ENCODE measurements around the gene DACT2.
A peak's percentile ranks its signal among the peaks of the same experiment; 100 is the strongest.
"Not testable (repeated sequence)": the region's sequence is repeated elsewhere in the genome, so short reads cannot be mapped to it uniquely, and the experiment has no call there.

The DACT2 gene

DNA sequence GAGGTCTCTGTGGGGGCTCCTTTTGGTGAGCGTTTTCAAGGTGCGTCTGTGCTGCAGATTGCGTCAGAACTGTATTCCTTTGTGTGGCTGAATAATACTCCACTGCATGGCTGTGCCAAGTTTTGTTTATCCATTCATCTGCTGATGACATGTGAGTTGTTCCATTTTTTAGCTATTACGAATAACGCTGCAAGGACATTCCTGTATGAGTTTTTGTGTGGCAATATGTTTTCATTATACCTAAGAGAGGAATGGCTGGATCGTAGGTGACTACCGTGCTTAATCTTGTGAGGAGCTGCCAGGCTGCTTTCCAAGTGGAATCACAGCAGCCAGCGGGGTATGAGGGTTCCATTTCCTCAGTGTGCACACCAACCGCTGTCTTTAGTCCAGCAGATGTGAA, 1.1 kb upstream of the DACT2 start:
- no peak for DNase-seq

DNA sequence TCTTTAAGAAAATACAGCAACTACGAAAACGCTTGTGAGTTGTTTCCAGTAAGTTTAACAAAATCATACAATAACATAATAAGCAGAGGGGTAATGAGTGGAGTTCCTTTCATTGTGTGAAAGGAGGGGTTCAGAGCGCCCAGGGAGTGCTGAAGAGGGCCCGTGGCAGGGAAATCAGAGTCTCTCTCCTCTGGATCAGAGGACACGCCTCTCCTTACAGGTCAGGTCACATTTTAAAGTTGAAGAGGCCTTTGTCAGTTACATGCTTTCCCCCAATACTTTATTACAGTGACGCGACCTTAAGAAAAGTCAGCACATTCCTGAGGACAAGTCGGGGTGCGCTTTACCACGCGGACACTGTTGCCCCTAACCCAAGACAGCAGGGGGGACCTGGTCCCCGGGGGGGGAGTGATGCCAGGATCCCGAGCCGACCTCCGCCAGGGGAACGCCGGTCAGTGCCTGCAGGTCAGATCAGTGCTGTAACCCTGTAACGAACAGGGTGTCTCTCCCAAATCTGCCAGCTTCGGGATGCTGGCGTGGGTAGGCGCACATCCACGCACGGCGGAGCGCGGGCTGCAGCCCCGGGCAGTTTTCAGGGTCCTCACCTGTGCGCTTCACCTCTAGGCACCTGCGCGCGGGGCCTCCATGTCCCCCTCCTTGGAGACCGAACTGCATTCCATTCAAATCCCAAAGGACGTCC, 848 bp downstream of the DACT2 start:
- DNase-seq: peak; percentile 51

- no peak for DNase-seq
Observed at GRCh38 chr6:168318090-168318489, 1.5 kb downstream of the DACT2 start.

DNA sequence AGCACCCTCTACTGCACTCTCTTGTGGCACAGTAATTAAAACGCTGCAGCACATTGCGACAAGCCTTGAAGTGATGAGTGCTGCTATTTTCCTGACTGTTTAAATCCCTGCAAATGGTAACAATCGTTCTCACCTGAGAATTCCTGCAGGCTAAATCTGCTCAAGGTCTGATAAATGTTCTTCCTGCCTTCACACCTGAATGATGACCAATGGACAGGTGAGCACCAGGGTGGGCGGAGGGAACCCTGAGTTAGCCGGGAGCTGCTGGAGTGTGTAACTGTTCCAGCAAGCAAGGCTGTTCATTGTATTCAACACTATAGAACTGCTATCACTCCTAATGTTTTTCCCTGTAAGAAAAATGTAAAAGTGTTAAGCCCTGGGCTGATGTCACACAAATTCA, 4.0 kb downstream of the DACT2 start:
- DNase-seq: no peak

GRCh38 chr6:168314948-168315347, 4.6 kb downstream of the DACT2 start:
- peak; percentile 66 for DNase-seq

DNA sequence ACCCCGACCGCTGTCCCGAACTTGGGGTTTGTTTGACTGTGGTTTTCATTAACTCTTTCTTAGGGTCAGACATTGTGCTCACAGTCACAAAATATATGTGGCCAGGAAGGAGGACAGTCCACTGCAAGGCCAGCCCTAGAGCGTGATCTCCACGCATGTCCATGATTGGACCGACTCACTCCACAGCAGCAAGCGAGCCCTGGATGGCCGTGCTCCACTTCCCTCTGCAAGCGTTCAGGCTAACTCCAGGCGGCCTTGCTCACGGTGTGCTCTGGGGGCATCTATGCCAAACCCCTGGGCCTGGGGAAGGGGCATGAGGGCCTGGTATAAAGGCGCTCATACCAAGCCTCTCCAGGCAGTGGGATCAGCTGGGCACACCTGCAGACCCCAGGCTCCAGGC, 5.6 kb downstream of the DACT2 start:
- DNase-seq: no peak

DNA sequence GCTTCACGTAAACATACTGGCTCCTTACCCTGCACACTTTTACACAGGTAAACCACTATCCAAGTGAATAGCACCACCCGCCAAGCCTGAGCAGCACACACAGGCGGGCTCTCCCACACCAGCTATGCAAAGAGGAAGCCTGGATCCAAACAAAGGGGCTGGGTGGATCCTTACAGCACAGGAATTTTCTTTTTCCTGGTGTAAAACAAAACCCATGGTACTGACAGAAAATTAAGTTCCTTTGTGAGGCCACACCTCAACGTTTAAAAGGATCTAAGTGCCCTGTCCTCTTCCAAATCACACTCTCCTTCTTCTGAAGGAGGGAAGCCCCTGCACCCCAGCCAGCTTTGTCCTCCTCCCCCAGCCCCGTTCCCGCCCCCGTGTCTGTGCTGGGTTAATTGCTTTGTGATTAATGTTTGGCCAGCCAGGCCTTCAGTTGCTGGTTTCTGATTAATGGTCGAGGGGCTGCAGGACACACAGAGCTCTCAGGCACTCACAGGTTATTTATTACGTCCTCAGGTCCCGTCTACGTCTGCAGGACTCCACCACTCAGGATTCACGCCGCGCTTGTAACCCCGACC, 6.1 kb downstream of the DACT2 start:
- DNase-seq: peak; percentile 47

- not testable (repeated sequence) for DNase-seq
Observed at GRCh38 chr6:168312125-168312507, 7.5 kb downstream of the DACT2 start.

DNA sequence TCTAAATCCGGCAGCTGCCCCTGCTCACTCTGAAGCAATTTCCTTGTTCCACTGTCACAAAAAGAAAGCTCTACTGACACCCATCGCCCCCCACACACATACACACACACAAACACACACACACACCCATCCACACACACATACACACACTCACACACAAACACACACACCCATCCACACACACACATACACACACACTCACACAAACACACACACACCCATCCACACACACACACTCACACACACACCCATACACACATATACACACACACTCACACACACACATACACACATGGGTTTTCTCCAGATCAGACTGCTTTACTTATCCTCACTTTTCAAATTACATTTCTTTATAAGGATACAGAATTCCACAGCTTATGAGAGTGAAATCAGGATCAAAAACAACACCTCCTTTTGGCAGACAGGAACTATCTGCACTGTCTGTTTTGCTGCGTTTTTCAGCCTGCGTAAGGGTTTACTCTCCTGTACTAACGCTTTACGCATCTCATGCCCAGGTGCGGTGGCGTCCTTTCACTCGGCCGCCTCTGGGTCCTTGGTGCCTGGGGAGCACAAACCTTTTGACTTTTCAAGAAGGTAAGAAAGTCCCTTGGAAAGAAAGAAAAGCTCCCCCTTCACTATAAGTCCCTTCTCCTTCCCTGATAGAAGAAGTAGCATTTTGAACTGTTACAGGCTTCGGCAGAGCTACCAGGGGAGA, 8.0 kb downstream of the DACT2 start:
- no peak for DNase-seq

DNA sequence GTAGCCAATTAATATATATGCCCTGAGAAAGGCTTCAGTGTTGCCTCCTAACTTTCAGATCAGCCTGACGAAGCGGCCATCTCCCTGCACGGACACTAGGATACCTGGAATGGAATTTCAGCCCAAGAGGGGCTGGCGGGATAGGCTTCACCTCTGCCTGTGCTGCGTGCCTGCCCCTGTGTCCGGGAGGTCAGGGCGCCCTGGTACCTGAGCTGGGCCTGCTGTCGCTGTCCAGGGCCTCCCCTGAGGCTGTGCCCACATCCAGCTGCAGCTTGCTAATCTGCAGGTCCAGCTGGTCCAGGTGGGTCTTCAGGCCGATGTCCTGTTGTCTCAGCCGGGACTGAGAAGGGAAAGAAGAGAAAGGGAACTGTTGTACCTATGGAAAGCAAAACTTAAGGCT, 8.6 kb downstream of the DACT2 start:
- DNase-seq: no peak

- DNase-seq: no peak
Observed at GRCh38 chr6:168310403-168310802, 9.2 kb downstream of the DACT2 start.

DNA sequence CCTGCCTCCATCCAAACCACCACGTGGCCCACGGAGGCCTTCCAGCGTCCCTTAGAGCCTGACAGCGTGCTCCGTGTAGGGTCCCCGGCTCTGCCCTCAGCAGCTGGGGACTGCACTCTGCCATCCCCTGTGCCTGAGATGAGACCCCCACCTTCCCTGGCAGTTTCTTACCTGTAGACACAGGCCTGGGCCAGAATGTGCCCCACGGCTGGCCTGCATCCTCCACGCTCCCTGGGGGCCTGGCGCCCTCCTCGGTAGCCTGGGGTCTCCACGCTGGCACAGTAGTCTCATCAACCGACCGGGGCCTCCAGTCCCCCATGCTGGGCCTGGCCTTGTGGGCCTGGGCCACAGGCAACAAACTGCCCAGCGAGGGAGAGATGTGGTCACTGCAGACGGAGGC, 9.6 kb downstream of the DACT2 start:
- DNase-seq: no peak

DNA sequence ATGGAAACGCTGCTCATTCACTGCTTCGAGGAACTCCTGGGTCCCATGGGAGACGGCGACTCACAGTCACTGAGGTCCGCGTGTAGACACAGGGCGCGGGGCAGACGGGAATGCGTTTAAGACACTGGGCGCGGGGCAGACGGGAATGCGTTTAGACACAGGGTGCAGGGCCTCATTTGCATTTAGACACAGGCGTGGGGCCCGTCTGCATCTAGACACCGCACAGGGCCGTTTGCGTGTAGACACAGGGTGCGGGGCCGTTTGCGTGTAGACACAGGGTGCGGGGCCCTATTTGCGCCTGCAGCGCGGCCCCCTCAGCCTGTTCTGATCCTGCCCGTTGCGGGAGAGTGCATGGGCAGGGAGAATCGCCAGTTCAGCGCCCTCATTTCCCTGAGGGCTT, 10.4 kb downstream of the DACT2 start:
- no peak for DNase-seq

DNA sequence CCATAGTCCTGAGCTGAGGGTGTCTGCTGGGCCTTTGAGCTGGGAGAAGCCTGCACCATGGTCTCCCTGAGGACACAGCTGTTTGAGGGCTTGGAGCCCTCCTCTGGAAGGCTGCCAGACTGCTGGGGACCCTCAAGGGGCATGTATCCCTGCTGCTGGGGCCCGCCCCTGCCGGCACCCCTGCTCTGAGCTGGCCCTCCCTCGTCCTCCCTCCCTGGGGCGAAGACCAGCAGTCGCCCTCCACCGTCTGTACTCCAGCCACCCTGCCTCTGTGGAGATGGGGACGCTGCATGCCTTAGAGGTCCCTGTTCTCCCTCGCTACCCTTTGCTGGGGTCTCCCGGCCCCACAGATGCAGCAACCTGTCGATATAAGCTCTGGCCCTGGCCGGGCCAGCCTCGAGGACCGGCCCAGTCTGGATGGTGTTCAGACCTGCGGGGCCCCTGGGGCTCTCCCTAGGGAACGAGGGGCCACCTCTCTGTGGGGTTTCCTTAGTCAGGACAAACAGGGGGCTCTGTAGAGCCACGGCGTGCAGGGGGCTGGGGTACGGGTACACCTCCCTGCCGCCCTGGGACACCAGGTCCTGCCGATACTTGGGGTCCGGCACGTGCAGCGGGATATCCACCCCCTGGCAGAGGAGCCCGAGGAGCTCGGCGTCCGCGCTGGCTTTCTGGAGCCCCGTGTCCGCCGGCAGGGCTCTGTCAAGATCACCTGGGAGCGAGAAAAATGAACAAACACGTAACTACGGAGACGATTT, 11.0 kb downstream of the DACT2 start:
- no peak for DNase-seq

GRCh38 chr6:168307695-168308021, 11.9 kb downstream of the DACT2 start:
- no peak for DNase-seq

- DNase-seq: no peak
Observed at GRCh38 chr6:168307015-168307694, 12.4 kb downstream of the DACT2 start.

DNA sequence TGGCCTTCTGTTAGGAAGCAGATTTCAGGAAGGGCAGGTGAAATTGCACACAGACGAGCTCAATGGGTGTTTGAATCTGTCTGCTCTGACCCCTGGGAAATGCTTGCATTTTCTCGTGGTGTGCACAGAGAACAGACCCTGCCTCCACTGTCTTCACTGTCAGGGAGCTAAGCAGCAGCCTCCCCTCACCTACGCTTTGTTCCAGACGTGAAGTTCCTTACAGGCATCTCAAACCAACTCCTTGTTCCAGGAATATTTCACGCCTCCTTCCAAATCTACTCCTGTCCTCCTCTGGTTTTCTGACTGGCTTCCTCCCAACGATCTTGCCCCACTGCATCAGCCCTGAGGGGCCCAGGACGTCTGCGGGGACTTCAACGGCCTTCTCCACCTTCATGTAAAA, 13.7 kb downstream of the DACT2 start:
- no peak for DNase-seq

GRCh38 chr6:168305096-168305749, 14.4 kb downstream of the DACT2 start:
- DNase-seq: no peak

DNA sequence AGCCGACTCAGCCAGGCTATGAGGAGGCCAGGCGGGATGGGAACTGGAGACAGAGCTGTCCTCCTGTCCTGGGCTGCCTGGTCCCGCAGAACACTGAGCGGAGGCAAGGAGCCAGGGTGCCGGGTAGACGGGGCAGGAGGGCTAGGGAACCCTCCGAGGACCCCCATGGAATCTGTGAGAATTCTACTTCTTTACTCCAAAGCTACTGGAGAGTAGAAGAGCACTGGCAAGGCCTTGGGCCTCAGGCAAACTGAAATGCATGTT, 14.9 kb downstream of the DACT2 start:
- no peak for DNase-seq

DNA sequence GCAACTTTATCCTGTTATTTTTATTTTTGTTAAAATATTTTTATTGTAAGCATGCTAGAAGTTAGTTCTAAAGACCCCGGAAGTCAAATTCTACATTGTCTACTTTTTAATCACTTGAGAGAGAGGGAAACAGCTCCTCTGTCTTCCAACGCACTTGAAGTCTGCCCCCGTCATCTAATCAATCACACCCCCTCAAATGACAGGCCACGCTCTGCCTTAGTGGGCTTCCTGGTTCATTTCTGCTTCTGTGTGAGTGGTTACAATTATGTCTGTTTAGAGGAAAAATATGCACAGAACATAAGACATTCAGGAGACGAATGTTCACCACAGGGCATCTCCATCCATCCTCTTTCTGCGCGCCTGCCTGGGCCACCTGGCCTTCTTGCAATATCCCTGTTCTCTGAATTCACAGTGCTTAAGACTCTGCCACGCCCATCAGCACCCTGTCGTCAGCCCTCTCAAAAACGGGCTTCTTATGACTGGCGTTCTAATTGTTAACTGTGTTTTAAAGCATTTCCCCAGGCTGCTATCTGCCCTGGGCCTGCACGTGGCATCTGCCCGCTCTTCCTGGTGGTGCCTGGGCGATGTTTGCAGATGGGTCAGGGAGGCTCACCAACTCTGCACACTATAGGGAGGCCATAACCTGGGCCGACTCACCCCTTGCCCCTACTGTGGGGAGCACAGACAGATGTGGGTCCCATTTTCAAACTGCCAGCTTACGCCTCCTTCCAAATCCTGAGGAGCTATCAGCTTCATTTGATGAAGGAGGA, 15.4 kb downstream of the DACT2 start:
- no peak for DNase-seq

GRCh38 chr6:168302534-168302933, 17.0 kb downstream of the DACT2 start:
- DNase-seq: no peak

All from retina (tissue), 1 donor.